HG02642 (cell line): ENCODE results near the gene SUN1.
"Not testable (repeated sequence)": the region's sequence is repeated elsewhere in the genome, so short reads cannot be mapped to it uniquely, and the experiment has no call there.

Experiments
- ATAC-seq: cut with Tn5 transposase; IDR thresholded peaks from one replicate; pipeline ENCODE4 v1.9.1; 2021; ENCODE audit warnings: mild to moderate bottlenecking; ENCODE audit not compliant: unreplicated experiment, poor library complexity

The SUN1 gene

GRCh38 chr7:833601-834258 lies 1.5 kb downstream of the SUN1 start:
- no peak for ATAC-seq

- ATAC-seq = no peak
These were observed 2.0 kb downstream of the SUN1 start for GRCh38 chr7:834277-834676.

GRCh38 chr7:835021-835420 lies 2.7 kb downstream of the SUN1 start:
- ATAC-seq = no peak

- ATAC-seq = no peak
These were observed 3.5 kb downstream of the SUN1 start for GRCh38 chr7:835485-836401.

GRCh38 chr7:836429-836828 lies 4.2 kb downstream of the SUN1 start:
- no peak for ATAC-seq

GRCh38 chr7:837001-837400 lies 4.7 kb downstream of the SUN1 start:
- no peak for ATAC-seq

GRCh38 chr7:840001-840600 lies 7.8 kb downstream of the SUN1 start:
- no peak for ATAC-seq

- ATAC-seq = no peak
These were observed 9.7 kb downstream of the SUN1 start for GRCh38 chr7:841943-842342.

GRCh38 chr7:842431-843031 lies 10.3 kb downstream of the SUN1 start:
- no peak for ATAC-seq

- ATAC-seq = no peak
These were observed 11.0 kb downstream of the SUN1 start for GRCh38 chr7:843230-843629.

- ATAC-seq = no peak
These were observed 11.8 kb downstream of the SUN1 start for GRCh38 chr7:844043-844442.

- ATAC-seq = no peak
These were observed 12.2 kb downstream of the SUN1 start for GRCh38 chr7:844514-844913.

GRCh38 chr7:845091-845490 lies 12.8 kb downstream of the SUN1 start:
- no peak for ATAC-seq

- no peak for ATAC-seq
These were observed 13.5 kb downstream of the SUN1 start for GRCh38 chr7:845731-846130.

- ATAC-seq = not testable (repeated sequence)
These were observed 14.8 kb downstream of the SUN1 start for GRCh38 chr7:846958-847650.

GRCh38 chr7:847728-848127 lies 15.5 kb downstream of the SUN1 start:
- ATAC-seq = not testable (repeated sequence)

GRCh38 chr7:849145-849544 lies 16.9 kb downstream of the SUN1 start:
- no peak for ATAC-seq

GRCh38 chr7:849781-850180 lies 17.5 kb downstream of the SUN1 start:
- no peak for ATAC-seq

GRCh38 chr7:851204-851603 lies 18.9 kb downstream of the SUN1 start:
- ATAC-seq = no peak

- no peak for ATAC-seq
These were observed 21.3 kb downstream of the SUN1 start for GRCh38 chr7:853366-854117.
